Keratinocyte (primary cell): ENCODE measurements around the gene MID1. TPM values are rescaled to one million over a fixed set of nuclear protein-coding genes. Genes with fewer than 3 reads are reported as not detected.

Experiments
- DNase-seq: peaks from one replicate; pipeline ENCODE4 v3.0.0-alpha.2; 2011; ENCODE audit warnings: low read depth, missing footprints, low spot score
- FAIRE-seq: peaks from 2 replicates; lab custom pipeline; 2011; peaks lifted over from hg19 to GRCh38; lab: Jason Lieb, UNC
- H2AFZ ChIP-seq: 2 replicates; pipeline ENCODE4 v1.6.0; 2012; ENCODE audit warnings: low read length, control low read depth, inconsistent platforms; ENCODE audit not compliant: control insufficient read depth
- H3K27ac ChIP-seq: 2 replicates; pipeline ENCODE4 v1.5.1; 2011; ENCODE audit warnings: low read length; ENCODE audit not compliant: control insufficient read depth, insufficient read depth
- H3K27me3 ChIP-seq: 3 replicates; pipeline ENCODE4 v1.6.0; 2011; ENCODE audit warnings: low read length; ENCODE audit not compliant: control insufficient read depth, insufficient read depth; ENCODE audit errors: extremely low read depth
- H3K36me3 ChIP-seq, 2 experiments: 2 replicates in 1 of 2; 3 replicates in 1 of 2; pipeline ENCODE4 v1.5.1; 2011; ENCODE audit warnings: low read length in 2 of 2, mild to moderate bottlenecking in 1 of 2; ENCODE audit not compliant: control insufficient read depth in 2 of 2, insufficient read depth in 2 of 2; ENCODE audit errors: extremely low read depth in 1 of 2
- H3K4me1 ChIP-seq: 3 replicates; pipeline ENCODE4 v1.5.1; 2011; ENCODE audit warnings: low read length; ENCODE audit not compliant: control insufficient read depth, insufficient read depth; ENCODE audit errors: extremely low read depth
- H3K4me2 ChIP-seq: 3 replicates; pipeline ENCODE4 v1.6.0; 2011; ENCODE audit warnings: low read depth, low read length; ENCODE audit not compliant: control insufficient read depth, insufficient read depth; ENCODE audit errors: extremely low read depth
- H3K4me3 ChIP-seq, 3 experiments: fragments of 200-600 bp in 1 of 3; sonication (generic) in 1 of 3; 2 replicates in 2 of 3; 3 replicates in 1 of 3; pipeline ENCODE4 v1.5.1; 2011 to 2016; ENCODE audit warnings: low read length in 3 of 3, mild to moderate bottlenecking in 3 of 3, control low read depth in 2 of 3, inconsistent platforms in 1 of 3, low read depth in 1 of 3, mixed read lengths in 1 of 3, mixed run types in 1 of 3, moderate library complexity in 1 of 3; ENCODE audit not compliant: control insufficient read depth in 2 of 3, insufficient read depth in 2 of 3; ENCODE audit errors: extremely low read depth in 1 of 3
- H3K79me2 ChIP-seq: 2 replicates; pipeline ENCODE4 v1.6.0; 2012; ENCODE audit warnings: low read length; ENCODE audit not compliant: control insufficient read depth, insufficient read depth
- H3K9ac ChIP-seq: 3 replicates; pipeline ENCODE4 v1.6.0; 2011; ENCODE audit warnings: low read length; ENCODE audit not compliant: control insufficient read depth, insufficient read depth; ENCODE audit errors: extremely low read depth
- H3K9me1 ChIP-seq: 3 replicates; pipeline ENCODE4 v1.6.0; 2011; ENCODE audit warnings: low read length; ENCODE audit not compliant: control insufficient read depth, insufficient read depth; ENCODE audit errors: extremely low read depth
- H3K9me3 ChIP-seq: 2 replicates; pipeline ENCODE4 v1.5.1; 2012; ENCODE audit warnings: low read depth, low read length; ENCODE audit not compliant: control insufficient read depth
- H4K20me1 ChIP-seq: 3 replicates; pipeline ENCODE4 v1.6.0; 2011; ENCODE audit warnings: low read length; ENCODE audit not compliant: control insufficient read depth, insufficient read depth; ENCODE audit errors: extremely low read depth
- CTCF ChIP-seq, 3 experiments: IDR thresholded peaks in 1 of 3; conservative IDR thresholded peaks in 1 of 3; optimal IDR thresholded peaks in 1 of 3; 2 replicates in 2 of 3; 3 replicates in 1 of 3; pipeline versions ENCODE3 to v1.5.1; 2011; ENCODE audit warnings: low read length in 3 of 3, mild to moderate bottlenecking in 3 of 3, moderate library complexity in 2 of 3, control low read depth in 1 of 3, inconsistent platforms in 1 of 3; ENCODE audit not compliant: insufficient read depth in 2 of 3; ENCODE audit errors: extremely low read depth in 1 of 3
- EZH2 ChIP-seq: IDR thresholded peaks from one replicate; pipeline ENCODE4 v1.6.1; 2012; ENCODE audit warnings: inconsistent platforms, mild to moderate bottlenecking, low read length, moderate library complexity
- dilution Hi-C: fragments of 300-500 bp; cut with MboI; formaldehyde crosslinking; loops from one replicate; pipeline ENCODE4 v1.7.0; 2020; ENCODE audit warnings: low sequenced_read_pairs; ENCODE audit not compliant: extremely low pct_ligation_motif_present
- polyA plus RNA-seq, 5 experiments: library from polyadenylated mRNA; depleted of rRNA in 3 of 5; stranded (reverse) in 3 of 5; stranded (forward) in 1 of 5; unstranded in 1 of 5; fragments of >200 nt; gene quantifications; 1 replicate in 1 of 5; 2 replicates in 3 of 5; 3 replicates in 1 of 5; pipeline versions ENCODE4 v1.2.1 to v1.2.3, GENCODE V29; 2011 to 2012; ENCODE audit warnings: missing spikeins in 2 of 5, low read depth in 1 of 5, low replicate concordance in 1 of 5

MID1 gene
- polyA plus RNA-seq, 1 donor (not counting 4 experiments of a cell fraction or from before 2014, with no cell fraction given), result 9.2 TPM

GRCh38 chrX:10622197-10622596 is 1.8 kb upstream of the MID1 start:
- dilution Hi-C loops, result no loop called here
- Histone ChIP-seq H3K27me3 (no peaks in the 10 kb centered on the region), H3K36me3 (no peaks in the 10 kb centered on the region), H3K9me1 (no peaks in the 10 kb centered on the region), H3K9ac (no peak overlapping the region), H3K4me1 (peaks cover 11% of the 10 kb centered on the region), H3K4me2 (no peak overlapping the region), H3K27ac (no peak overlapping the region), H3K4me3 (no peak overlapping the region), H3K9me3 (no peaks in the 10 kb centered on the region), H3K79me2 (peaks cover 21% of the 10 kb centered on the region), H2AFZ (peak overlapping the region; percentile 29), H4K20me1 (no peaks in the 10 kb centered on the region)
- FAIRE-seq (no peak), DNase-seq (no peak)
- TF ChIP-seq CTCF (optimal IDR thresholded peaks at IDR 0.05 in 1 of 3, IDR thresholded peaks at IDR 0.05 in 1 of 3, conservative IDR thresholded peaks at IDR 0.05 in 1 of 3; ENCODE audit: extremely low read depth in 1 of 3, insufficient read depth in 2 of 3, low read length in 3 of 3), result no peak

- no peak overlapping the region for H2AFZ ChIP-seq
- FAIRE-seq, result no peak
- no peaks in the 10 kb centered on the region for H3K27me3 ChIP-seq
- peak overlapping the region; percentile 53 to 77 (median 75) for H3K4me3 ChIP-seq
- DNase-seq, result no peak
- H4K20me1 ChIP-seq, result no peaks in the 10 kb centered on the region
- dilution Hi-C loops, result no loop called here
- H3K36me3 ChIP-seq, result no peaks in the 10 kb centered on the region
- peak overlapping the region; percentile 86 for H3K9ac ChIP-seq
- H3K27ac ChIP-seq, result peak overlapping the region; percentile 89
- H3K4me1 ChIP-seq, result peaks cover 18% of the 10 kb centered on the region
- H3K79me2 ChIP-seq, result peaks cover 40% of the 10 kb centered on the region
- no peaks in the 10 kb centered on the region for H3K9me1 ChIP-seq
- TF ChIP-seq CTCF (optimal IDR thresholded peaks at IDR 0.05 in 1 of 3, IDR thresholded peaks at IDR 0.05 in 1 of 3, conservative IDR thresholded peaks at IDR 0.05 in 1 of 3; ENCODE audit: extremely low read depth in 1 of 3, insufficient read depth in 2 of 3, low read length in 3 of 3) (no peak), EZH2 (no peak)
- no peaks in the 10 kb centered on the region for H3K9me3 ChIP-seq
- peak overlapping the region; percentile 86 for H3K4me2 ChIP-seq
Measured at GRCh38 chrX:10619425-10620046, 849 bp downstream of the MID1 start.
